GM18858 (cell line): ENCODE measurements around the gene NIN.

Experiments
- ATAC-seq: cut with Tn5 transposase; IDR thresholded peaks from one replicate; pipeline ENCODE4 v1.9.1; 2021; ENCODE audit not compliant: unreplicated experiment

NIN gene

GRCh38 chr14:50830932-50831725 is at the start of gene NIN:
Gene NIN (minus strand): TSS chr14:50831162. CDS start chr14:50822056, 9,106 bp downstream.
- ATAC-seq: peak; percentile 67

- ATAC-seq: peak; percentile 94
Observed at GRCh38 chr14:50875359-50876070, 44.6 kb upstream of the NIN start.

GRCh38 chr14:50874757-50875156 is 43.8 kb upstream of the NIN start:
- no peak for ATAC-seq

- no peak for ATAC-seq
Observed at GRCh38 chr14:50871914-50872732, 41.2 kb upstream of the NIN start, which contains the start of gene ABHD12B. Gene ABHD12B (plus strand): TSS chr14:50872053. CDS start chr14:50872175, 122 bp downstream.

GRCh38 chr14:50871228-50871627 is 40.3 kb upstream of the NIN start:
- no peak for ATAC-seq

- no peak for ATAC-seq
Observed at GRCh38 chr14:50865391-50866076, 34.6 kb upstream of the NIN start.

GRCh38 chr14:50864946-50865345 is 34.0 kb upstream of the NIN start:
- no peak for ATAC-seq

- no peak for ATAC-seq
Observed at GRCh38 chr14:50864237-50864636, 33.3 kb upstream of the NIN start.

- no peak for ATAC-seq
Observed at GRCh38 chr14:50862036-50862570, 31.1 kb upstream of the NIN start.

- no peak for ATAC-seq
Observed at GRCh38 chr14:50860478-50861086, 29.6 kb upstream of the NIN start.

- ATAC-seq: no peak
Observed at GRCh38 chr14:50859296-50859624, 28.3 kb upstream of the NIN start.

GRCh38 chr14:50856660-50857059 is 25.7 kb upstream of the NIN start:
- ATAC-seq: no peak

GRCh38 chr14:50855558-50855957 is 24.6 kb upstream of the NIN start:
- ATAC-seq: no peak

- ATAC-seq: no peak
Observed at GRCh38 chr14:50854521-50854920, 23.6 kb upstream of the NIN start.

GRCh38 chr14:50853891-50854290 is 22.9 kb upstream of the NIN start:
- no peak for ATAC-seq

GRCh38 chr14:50846226-50846880 is 15.4 kb upstream of the NIN start:
- no peak for ATAC-seq

- ATAC-seq: no peak
Observed at GRCh38 chr14:50845166-50845565, 14.2 kb upstream of the NIN start.

GRCh38 chr14:50844391-50844790 is 13.4 kb upstream of the NIN start:
- ATAC-seq: no peak

- no peak for ATAC-seq
Observed at GRCh38 chr14:50839691-50840090, 8.7 kb upstream of the NIN start.

- ATAC-seq: peak; percentile 38
Observed at GRCh38 chr14:50839048-50839447, 8.1 kb upstream of the NIN start.
